ENCODE results near the gene FBXO24.

DNA sequence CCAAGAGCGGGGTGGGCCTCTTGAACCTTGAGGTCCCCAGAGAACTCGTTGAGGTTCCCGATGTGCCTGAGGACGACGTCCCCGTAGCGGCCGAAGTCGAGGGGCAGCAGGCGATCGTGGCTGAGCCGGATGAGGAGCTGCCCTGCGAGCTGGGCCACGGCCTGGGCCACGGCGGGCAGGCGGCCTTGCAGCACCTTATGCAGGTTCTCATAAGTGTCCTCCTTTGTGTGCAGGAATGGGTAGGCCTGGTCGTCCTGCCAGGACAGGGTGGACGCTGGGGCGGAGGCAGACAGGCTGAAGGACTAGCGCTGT, 41.1 kb downstream of the FBXO24 start:
- TF ChIP-seq, protein P1, sequence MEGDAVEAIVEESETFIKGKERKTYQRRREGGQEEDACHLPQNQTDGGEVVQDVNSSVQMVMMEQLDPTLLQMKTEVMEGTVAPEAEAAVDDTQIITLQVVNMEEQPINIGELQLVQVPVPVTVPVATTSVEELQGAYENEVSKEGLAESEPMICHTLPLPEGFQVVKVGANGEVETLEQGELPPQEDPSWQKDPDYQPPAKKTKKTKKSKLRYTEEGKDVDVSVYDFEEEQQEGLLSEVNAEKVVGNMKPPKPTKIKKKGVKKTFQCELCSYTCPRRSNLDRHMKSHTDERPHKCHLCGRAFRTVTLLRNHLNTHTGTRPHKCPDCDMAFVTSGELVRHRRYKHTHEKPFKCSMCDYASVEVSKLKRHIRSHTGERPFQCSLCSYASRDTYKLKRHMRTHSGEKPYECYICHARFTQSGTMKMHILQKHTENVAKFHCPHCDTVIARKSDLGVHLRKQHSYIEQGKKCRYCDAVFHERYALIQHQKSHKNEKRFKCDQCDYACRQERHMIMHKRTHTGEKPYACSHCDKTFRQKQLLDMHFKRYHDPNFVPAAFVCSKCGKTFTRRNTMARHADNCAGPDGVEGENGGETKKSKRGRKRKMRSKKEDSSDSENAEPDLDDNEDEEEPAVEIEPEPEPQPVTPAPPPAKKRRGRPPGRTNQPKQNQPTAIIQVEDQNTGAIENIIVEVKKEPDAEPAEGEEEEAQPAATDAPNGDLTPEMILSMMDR (IDR thresholded peaks at IDR 0.05; ENCODE audit: insufficient read depth, low read depth, low read length), result no peak
- TF ChIP-seq EZH2 (IDR thresholded peaks at IDR 0.05; ENCODE audit: insufficient read depth, low read length), result no peak
